SHP77 (cell line): ENCODE results near the gene DUXA.

ENCODE experiments used
- DNase-seq, 2 experiments: peaks; one replicate each; lab custom pipeline; 2025; lab: John Stamatoyannopoulos, UW

The DUXA gene

GRCh38 chr19:57105976-57106721, 61.1 kb downstream of the DUXA start:
- no peak for DNase-seq
